IPS-18a (cell line): ENCODE data around the gene IGF1.

ENCODE experiments used
- H3K27ac ChIP-seq: one replicate; pipeline ENCODE4 v1.5.1; 2013; ENCODE audit warnings: low read length
- H3K27me3 ChIP-seq: one replicate; pipeline ENCODE4 v1.6.1; 2013; ENCODE audit warnings: mild to moderate bottlenecking, low read length; ENCODE audit not compliant: control insufficient read depth, insufficient read depth
- H3K36me3 ChIP-seq: one replicate; pipeline ENCODE4 v1.6.1; 2013; ENCODE audit warnings: low read depth, low read length; ENCODE audit not compliant: control insufficient read depth
- H3K4me1 ChIP-seq: one replicate; pipeline ENCODE4 v1.6.1; 2013; ENCODE audit warnings: low read depth, low read length; ENCODE audit not compliant: control insufficient read depth
- H3K4me3 ChIP-seq: one replicate; pipeline ENCODE4 v1.5.1; 2013; ENCODE audit warnings: low read length
- H3K9ac ChIP-seq: one replicate; pipeline ENCODE4 v1.6.1; 2013; ENCODE audit warnings: mild to moderate bottlenecking, low read length, moderate library complexity
- H3K9me3 ChIP-seq: one replicate; pipeline ENCODE4 v1.6.1; 2013; ENCODE audit warnings: low read depth, low read length; ENCODE audit not compliant: control insufficient read depth

Gene IGF1

DNA sequence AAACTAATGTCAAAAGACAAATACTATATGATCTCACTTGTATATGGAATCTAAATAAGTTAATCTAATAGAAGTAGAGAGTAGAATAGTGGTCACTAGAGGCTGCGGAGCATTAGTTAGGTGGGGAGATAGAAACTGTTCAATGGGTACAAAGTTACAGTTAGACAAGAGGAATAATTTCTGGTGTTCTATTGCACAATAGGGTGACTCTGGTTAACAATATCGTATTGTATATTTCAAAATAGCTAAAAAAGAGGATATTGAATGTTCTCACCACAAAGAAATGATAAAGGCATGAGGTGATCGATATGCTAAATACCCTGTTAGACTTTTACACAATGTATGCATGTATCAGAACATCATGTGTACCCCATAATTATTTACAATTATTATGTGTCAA, 42.9 kb downstream of the IGF1 start:
- no peaks in the 10 kb centered on the region for H3K27me3 ChIP-seq
- H3K9ac ChIP-seq: no peak overlapping the region
- H3K9me3 ChIP-seq: no peaks in the 10 kb centered on the region
- no peak overlapping the region for H3K4me3 ChIP-seq
- H3K27ac ChIP-seq: no peak overlapping the region
- no peaks in the 10 kb centered on the region for H3K36me3 ChIP-seq
- H3K4me1 ChIP-seq: no peaks in the 10 kb centered on the region

DNA sequence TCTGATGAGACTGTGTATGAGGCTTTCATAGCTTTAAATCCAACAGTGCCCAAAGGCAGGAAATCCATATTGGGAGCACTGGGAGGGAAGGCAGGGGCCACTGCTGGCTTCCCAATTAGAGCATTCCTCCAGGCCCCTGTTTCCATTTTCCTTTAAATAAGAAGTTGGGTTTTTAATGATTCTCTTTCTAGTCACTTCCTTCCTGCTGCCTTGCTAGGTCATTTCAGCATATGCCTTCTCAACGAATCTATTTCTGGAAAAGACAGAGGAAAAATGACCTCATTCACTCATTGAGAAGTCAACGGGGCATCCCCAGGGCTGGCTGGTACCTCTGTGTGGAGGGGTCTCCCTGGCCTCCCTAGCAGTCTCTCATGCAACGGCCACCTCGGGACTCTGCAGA, 43.5 kb downstream of the IGF1 start:
- no peak overlapping the region for H3K4me3 ChIP-seq
- no peaks in the 10 kb centered on the region for H3K9me3 ChIP-seq
- H3K27me3 ChIP-seq: no peaks in the 10 kb centered on the region
- H3K27ac ChIP-seq: no peak overlapping the region
- H3K36me3 ChIP-seq: no peaks in the 10 kb centered on the region
- H3K4me1 ChIP-seq: no peaks in the 10 kb centered on the region
- H3K9ac ChIP-seq: no peak overlapping the region

- H3K27ac ChIP-seq: no peak overlapping the region
- H3K36me3 ChIP-seq: no peaks in the 10 kb centered on the region
- no peak overlapping the region for H3K4me3 ChIP-seq
- no peaks in the 10 kb centered on the region for H3K9me3 ChIP-seq
- no peaks in the 10 kb centered on the region for H3K4me1 ChIP-seq
- no peak overlapping the region for H3K9ac ChIP-seq
- no peaks in the 10 kb centered on the region for H3K27me3 ChIP-seq
Measured at GRCh38 chr12:102435827-102436436, 44.4 kb downstream of the IGF1 start.

- H3K27me3 ChIP-seq: no peaks in the 10 kb centered on the region
- no peaks in the 10 kb centered on the region for H3K9me3 ChIP-seq
- H3K27ac ChIP-seq: no peak overlapping the region
- no peak overlapping the region for H3K4me3 ChIP-seq
- H3K9ac ChIP-seq: no peak overlapping the region
- no peaks in the 10 kb centered on the region for H3K36me3 ChIP-seq
- H3K4me1 ChIP-seq: no peaks in the 10 kb centered on the region
Measured at GRCh38 chr12:102433304-102433703, 47.1 kb downstream of the IGF1 start.

DNA sequence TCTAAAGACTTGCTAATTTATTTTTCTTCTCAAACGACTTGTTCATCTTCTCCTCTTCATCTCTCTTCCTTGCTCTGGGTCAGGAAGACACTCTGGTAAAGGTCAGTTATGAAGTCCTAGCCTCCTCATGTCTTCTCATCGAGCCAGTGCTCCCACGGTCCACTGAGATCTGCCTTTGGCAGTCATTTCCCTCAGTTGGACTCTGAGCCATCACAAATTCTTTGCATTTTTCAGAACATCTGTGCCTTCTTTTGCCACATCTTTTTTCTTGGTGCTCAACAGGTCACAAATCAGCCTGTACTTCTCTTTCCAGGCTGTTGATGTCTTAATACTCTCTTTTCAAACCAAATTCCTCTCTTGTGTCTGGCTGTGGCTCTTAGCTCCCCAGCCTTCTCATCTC, 49.7 kb downstream of the IGF1 start:
- H3K9ac ChIP-seq: no peak overlapping the region
- no peak overlapping the region for H3K4me3 ChIP-seq
- H3K27ac ChIP-seq: no peak overlapping the region

GRCh38 chr12:102429211-102430154, 50.9 kb downstream of the IGF1 start:
- Histone ChIP-seq H3K4me3 (no peak overlapping the region), H3K36me3 (no peaks in the 10 kb centered on the region), H3K9ac (no peak overlapping the region), H3K9me3 (no peaks in the 10 kb centered on the region), H3K27ac (no peak overlapping the region), H3K27me3 (no peaks in the 10 kb centered on the region), H3K4me1 (no peaks in the 10 kb centered on the region)

More for the DNA sequence above, 49.7 kb downstream of the IGF1 start:
- Histone ChIP-seq H3K4me1 (no peaks in the 10 kb centered on the region), H3K27me3 (no peaks in the 10 kb centered on the region), H3K9me3 (no peaks in the 10 kb centered on the region), H3K36me3 (no peaks in the 10 kb centered on the region)

GRCh38 chr12:102427543-102427941, 52.8 kb downstream of the IGF1 start:
- no peak overlapping the region for H3K27ac ChIP-seq
- no peaks in the 10 kb centered on the region for H3K27me3 ChIP-seq
- no peak overlapping the region for H3K9ac ChIP-seq
- H3K9me3 ChIP-seq: no peaks in the 10 kb centered on the region
- no peaks in the 10 kb centered on the region for H3K36me3 ChIP-seq
- no peak overlapping the region for H3K4me3 ChIP-seq
- no peaks in the 10 kb centered on the region for H3K4me1 ChIP-seq

GRCh38 chr12:102426599-102427542, 53.5 kb downstream of the IGF1 start:
- no peaks in the 10 kb centered on the region for H3K36me3 ChIP-seq
- no peak overlapping the region for H3K27ac ChIP-seq

GRCh38 chr12:102425109-102426039, 55.0 kb downstream of the IGF1 start:
- Histone ChIP-seq H3K27ac (no peak overlapping the region), H3K4me1 (no peaks in the 10 kb centered on the region), H3K9ac (no peak overlapping the region), H3K27me3 (no peaks in the 10 kb centered on the region), H3K36me3 (no peaks in the 10 kb centered on the region), H3K9me3 (no peaks in the 10 kb centered on the region), H3K4me3 (no peak overlapping the region)

More at GRCh38 chr12:102426599-102427542, 53.5 kb downstream of the IGF1 start:
- Histone ChIP-seq H3K4me3 (no peak overlapping the region), H3K4me1 (no peaks in the 10 kb centered on the region), H3K27me3 (no peaks in the 10 kb centered on the region), H3K9me3 (no peaks in the 10 kb centered on the region), H3K9ac (no peak overlapping the region)

DNA sequence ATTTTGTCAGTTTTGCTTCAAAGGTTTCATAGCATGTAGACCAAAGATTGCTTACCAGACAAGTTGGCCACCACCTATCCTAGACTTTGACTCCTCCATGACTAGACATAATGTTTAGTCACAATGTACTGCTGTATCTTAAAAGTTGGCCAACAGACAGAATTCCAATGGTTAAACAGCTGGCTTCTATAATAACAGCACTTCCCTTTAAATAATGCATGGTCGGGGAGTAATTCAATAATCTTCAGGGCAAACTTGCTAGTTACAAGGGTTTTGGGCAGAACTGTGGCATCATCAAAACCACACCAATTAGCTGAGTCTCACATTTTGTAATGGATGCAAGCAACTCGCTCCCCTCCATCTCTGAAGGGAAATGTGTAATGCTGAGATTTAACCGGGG, 56.9 kb downstream of the IGF1 start:
- Histone ChIP-seq H3K36me3 (no peaks in the 10 kb centered on the region), H3K9ac (no peak overlapping the region), H3K9me3 (no peaks in the 10 kb centered on the region), H3K4me3 (no peak overlapping the region), H3K27ac (no peak overlapping the region), H3K27me3 (no peaks in the 10 kb centered on the region), H3K4me1 (no peaks in the 10 kb centered on the region)
